Measurements from ENCODE around the gene AK2. TPM values are rescaled to one million over a fixed set of nuclear protein-coding genes. Genes with fewer than 3 reads are reported as not detected.

AK2 gene
- total and polyA plus RNA-seq, 10 of the 15 experiments (the other 5 are each of a cell fraction or from before 2014, with no cell fraction given): 52.3 to 500 (median 278) TPM

DNA sequence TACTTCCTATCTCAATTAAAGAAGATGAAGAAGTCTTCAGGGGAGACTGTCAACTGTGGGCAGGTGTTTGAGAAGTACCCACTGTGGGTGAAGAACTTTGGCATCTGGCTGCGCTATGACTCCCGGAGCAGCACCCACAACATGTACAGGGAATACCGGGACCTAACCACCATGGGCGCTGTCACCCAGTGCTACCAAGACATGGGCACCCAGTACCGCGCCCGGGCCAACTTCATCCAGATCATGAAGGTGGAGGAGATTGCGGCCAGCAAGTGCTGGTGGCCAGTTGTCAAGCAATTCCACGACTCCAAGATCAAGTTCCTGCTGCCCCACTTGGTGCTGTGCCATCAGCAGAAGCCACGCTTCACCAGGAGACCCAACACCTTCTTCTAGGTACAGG, 56.6 kb downstream of the AK2 start (continued):
- TF ChIP-seq, protein P1, sequence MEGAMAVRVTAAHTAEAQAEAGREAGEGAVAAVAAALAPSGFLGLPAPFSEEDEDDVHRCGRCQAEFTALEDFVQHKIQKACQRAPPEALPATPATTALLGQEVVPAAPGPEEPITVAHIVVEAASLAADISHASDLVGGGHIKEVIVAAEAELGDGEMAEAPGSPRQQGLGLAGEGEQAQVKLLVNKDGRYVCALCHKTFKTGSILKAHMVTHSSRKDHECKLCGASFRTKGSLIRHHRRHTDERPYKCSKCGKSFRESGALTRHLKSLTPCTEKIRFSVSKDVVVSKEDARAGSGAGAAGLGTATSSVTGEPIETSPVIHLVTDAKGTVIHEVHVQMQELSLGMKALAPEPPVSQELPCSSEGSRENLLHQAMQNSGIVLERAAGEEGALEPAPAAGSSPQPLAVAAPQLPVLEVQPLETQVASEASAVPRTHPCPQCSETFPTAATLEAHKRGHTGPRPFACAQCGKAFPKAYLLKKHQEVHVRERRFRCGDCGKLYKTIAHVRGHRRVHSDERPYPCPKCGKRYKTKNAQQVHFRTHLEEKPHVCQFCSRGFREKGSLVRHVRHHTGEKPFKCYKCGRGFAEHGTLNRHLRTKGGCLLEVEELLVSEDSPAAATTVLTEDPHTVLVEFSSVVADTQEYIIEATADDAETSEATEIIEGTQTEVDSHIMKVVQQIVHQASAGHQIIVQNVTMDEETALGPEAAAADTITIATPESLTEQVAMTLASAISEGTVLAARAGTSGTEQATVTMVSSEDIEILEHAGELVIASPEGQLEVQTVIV (IDR thresholded peaks at IDR 0.05; ENCODE audit: borderline replicate concordance, partially characterized antibody): no peak
- TF ChIP-seq YY1 (IDR thresholded peaks at IDR 0.05; ENCODE audit: low read depth, low read length) (no peak), NFYA (IDR thresholded peaks at IDR 0.05; ENCODE audit: borderline replicate concordance, low read depth, low read length) (no peak), RBBP5 (conservative IDR thresholded peaks at IDR 0.05) (no peak), HSF1 (IDR thresholded peaks at IDR 0.05; ENCODE audit: low read depth, low read length) (no peak), CREB1 (IDR thresholded peaks at IDR 0.05; ENCODE audit: low read depth) (no peak), IKZF2 (IDR thresholded peaks at IDR 0.05) (no peak), DPF2 (IDR thresholded peaks at IDR 0.05) (0 out of 2 replicates have a peak, but pooled peaks have one; percentile 3), LARP7 (IDR thresholded peaks at IDR 0.05) (0 out of 2 replicates have a peak, but pooled peaks have one; percentile 41)
- TF ChIP-seq, protein P2, sequence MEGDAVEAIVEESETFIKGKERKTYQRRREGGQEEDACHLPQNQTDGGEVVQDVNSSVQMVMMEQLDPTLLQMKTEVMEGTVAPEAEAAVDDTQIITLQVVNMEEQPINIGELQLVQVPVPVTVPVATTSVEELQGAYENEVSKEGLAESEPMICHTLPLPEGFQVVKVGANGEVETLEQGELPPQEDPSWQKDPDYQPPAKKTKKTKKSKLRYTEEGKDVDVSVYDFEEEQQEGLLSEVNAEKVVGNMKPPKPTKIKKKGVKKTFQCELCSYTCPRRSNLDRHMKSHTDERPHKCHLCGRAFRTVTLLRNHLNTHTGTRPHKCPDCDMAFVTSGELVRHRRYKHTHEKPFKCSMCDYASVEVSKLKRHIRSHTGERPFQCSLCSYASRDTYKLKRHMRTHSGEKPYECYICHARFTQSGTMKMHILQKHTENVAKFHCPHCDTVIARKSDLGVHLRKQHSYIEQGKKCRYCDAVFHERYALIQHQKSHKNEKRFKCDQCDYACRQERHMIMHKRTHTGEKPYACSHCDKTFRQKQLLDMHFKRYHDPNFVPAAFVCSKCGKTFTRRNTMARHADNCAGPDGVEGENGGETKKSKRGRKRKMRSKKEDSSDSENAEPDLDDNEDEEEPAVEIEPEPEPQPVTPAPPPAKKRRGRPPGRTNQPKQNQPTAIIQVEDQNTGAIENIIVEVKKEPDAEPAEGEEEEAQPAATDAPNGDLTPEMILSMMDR (IDR thresholded peaks at IDR 0.05 in 2 of 3, conservative IDR thresholded peaks at IDR 0.05 in 1 of 3; ENCODE audit: control insufficient read depth in 2 of 3, extremely low read depth in 1 of 3, insufficient read depth in 1 of 3, low read depth in 3 of 3, low read length in 3 of 3): no peak
- TF ChIP-seq, protein P3, sequence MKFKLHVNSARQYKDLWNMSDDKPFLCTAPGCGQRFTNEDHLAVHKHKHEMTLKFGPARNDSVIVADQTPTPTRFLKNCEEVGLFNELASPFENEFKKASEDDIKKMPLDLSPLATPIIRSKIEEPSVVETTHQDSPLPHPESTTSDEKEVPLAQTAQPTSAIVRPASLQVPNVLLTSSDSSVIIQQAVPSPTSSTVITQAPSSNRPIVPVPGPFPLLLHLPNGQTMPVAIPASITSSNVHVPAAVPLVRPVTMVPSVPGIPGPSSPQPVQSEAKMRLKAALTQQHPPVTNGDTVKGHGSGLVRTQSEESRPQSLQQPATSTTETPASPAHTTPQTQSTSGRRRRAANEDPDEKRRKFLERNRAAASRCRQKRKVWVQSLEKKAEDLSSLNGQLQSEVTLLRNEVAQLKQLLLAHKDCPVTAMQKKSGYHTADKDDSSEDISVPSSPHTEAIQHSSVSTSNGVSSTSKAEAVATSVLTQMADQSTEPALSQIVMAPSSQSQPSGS (IDR thresholded peaks at IDR 0.05; ENCODE audit: low read length): no peak
